ENCODE data around the gene CBX2.
A peak's percentile ranks its signal among the peaks of the same experiment; 100 is the strongest.

The CBX2 gene

DNA sequence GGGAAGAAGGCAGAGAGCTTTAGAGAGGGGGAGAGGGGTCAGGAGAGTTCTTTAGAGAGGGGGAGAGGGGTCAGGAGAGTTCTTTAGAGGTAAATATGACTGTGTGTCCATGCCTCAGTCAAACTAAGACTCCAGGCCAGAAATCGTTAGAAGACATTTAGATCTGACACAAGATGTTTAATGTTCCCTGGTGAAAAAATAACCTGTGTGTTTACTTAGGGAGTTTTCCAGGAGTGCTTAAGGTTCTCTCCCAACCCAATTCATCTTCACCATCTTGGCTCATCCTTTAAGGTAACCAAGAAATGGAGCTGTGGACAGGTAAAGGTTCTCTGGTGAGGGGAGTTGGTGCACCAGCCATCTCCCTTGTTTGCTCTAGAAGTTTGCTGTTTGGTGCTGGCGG is 51.5 kb downstream of the CBX2 start:
- no peak for DNase-seq (ENCODE audit: low read depth)

DNA sequence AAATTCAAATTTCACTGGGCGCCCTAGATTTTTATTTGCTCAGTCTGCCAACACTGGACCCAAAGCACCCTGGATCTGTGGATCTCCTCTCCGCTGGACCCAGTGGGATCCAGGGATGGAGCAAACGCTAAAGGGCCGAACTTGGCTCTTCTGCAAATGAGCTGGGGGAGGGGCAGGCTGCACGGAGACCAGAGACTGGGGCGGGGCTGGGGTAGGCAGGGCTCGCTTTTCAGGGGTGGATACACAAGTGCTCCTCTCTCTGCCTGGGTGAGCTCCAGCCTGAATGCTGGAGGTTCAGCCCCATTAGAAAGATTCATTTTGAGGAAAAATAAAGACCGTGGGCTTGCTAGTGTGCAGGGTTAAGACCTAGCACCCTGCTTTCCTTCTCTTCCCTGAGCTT is 52.4 kb downstream of the CBX2 start:
- DNase-seq (ENCODE audit: low read depth): no peak

DNA sequence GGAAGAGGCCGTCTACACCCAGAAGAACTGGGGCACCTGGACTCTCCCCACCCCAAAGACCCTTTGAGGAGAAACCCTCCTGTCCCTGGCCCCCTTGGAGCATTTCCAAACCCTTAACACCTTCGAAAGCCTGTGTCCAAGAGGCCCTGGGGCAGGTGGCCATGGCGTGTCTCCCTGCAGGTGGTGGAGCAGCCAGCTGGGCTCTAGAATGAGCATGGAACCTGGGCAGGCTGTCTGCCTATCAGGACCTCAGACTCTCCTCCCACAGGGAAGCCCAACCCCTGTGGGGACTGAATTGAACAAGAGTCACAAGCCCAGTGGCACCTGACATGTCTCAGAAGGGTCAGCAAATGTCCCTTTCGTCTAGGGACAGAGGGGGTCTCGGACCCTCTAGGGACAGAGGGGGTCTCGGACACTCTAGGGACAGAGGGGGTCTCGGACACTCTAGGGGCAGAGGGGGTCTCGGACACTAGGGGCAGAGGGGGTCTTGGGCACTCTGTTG is 52.9 kb downstream of the CBX2 start:
- no peak for DNase-seq (ENCODE audit: low read depth)

DNA sequence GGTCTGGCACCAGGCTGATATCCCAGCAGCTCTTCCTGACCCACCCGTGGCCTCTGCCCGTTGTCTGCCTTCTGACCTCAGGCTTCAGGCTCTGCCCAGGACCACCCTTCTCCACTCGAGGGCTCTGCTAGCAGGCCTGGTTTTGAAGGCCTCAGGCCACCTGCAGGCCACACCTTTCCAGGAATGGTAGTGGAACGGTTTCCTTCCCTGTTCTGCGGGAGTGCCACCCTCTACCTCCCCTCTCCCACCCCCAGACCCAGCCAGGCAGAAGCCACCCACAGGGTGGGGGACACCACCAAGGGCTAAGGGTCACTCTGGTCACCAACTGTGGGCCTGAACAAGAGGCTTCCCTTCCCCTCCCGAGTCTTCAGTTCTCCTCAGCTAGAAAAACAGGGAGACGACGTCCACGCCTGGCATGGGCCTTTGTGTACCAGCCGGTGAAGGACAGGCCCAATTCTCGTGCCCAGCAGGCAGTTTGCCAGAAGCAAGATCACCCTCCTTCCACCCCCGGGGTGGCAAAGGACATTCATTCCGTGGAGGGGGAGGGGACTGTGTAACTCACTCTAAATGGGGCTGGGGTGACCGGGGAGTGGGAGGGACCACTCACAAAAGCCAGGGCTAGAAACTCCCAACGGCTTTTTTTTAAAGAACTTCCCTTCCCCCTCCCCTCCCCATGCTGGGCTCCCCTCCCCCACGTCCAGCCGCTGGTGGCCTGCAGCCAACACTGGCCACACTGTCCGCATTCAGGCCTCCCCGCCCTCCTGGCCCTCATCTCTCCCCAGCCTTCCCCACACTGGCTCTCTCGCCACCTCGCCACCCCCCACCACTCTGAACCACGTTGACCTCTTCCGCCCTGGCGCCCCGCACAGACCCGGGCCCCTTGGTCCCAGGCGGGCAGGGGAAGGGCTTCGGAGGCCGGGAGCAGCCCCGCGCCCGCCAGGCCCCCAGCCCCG is 53.6 kb downstream of the CBX2 start:
- no peak for DNase-seq (ENCODE audit: low read depth)

DNA sequence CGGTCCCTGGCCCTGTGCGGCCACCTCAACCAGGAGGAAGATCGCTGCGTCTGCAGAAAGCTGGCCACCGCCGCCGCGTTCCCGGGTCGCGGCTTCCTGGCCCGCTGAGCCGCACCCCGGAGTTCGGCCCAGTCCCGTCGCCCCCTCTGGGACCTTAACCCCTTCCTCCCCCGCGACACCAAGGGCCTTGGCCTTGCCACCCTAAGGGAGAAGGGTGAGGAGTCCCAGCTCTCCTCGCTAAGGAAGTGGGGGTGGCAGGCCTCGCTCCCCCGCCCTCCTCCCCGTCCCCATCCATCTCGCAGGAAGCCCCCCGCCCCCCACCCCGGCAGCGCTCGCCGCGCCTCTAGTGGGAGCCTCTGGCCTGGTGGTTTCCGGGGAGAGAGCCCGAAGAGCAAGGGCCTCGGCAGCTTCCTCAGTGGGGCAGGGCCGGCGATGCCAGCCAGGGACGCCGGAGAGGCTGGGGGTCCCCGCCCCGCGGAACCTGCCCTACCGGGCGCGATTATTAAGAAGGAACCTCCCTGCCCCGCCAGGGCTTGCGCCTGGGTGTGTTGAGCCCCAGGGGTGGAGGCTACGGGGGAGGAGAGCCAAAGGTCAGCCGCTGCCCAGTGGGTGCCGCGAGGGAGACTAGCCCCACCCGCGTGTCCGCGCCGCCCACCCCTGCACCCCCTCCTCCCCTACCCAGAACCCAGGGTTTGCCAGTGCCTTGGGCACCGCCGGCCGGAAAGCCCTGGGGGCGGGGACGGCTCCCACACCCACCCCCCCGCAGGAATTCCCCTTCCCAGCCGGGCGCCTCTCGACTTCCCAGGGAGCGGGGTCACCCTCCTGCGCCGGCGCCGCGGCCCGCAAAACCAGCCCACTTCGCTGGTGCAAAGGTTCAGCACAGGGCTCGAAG is 54.5 kb downstream of the CBX2 start:
- no peak for DNase-seq (ENCODE audit: low read depth)

DNA sequence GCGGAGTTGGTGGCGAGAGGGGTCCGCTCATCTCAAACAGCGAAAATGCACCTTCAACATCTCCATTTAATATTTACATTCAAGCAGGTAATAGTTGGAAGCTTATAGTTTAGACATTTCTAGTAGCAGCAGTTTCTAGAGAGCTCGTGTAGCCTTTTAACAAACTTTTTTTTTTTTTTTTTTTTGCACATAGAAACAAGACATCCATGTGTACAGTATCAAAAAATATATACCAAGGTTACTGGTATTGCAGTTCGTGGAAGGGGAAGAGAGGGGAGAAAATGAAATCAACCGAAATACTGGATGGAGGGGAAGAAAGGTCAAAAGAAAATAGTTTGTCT is 55.1 kb downstream of the CBX2 start:
- no peak for DNase-seq (ENCODE audit: low read depth)

DNA sequence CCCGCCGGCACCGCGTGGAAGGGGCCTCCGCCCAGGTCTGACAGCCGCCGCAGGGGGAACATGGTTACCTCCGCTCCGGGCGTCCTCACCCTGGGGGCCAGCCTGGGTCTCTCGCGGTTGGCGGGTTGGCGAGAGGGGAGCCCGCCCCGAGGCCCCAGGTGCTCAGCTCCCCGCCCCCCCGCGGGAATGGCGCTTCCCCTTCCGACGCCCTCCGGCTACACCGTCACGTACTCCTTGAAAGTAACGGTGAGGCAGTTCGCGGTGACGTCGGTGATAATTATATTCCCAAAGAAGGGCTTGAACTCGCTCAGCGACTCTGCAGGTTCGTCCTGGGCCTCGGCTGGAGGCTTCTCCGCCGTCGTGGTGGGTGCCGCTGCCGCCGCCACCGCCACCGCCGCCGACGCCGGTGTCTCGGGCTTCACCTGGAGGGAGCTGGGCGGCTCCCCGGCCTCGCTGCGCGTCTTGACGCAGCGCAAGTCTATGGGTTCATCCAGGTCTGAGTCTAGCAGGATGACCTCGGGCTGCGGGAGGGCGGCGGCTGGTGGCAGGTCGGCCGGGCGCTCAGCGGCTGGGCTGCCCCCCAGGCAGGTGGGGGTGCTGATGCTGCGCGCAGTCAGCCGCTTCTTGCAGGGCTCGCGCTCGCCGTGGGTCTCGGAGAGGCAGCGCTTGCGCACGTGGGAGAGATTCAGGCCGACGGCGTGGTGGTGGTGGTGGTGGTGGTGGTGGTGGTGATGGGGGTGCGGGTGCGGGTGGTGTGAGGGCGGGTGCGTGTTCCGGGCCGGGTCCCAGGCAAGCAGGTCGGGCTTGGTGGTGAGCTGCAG is 56.0 kb downstream of the CBX2 start:
- DNase-seq (ENCODE audit: low read depth): no peak

DNA sequence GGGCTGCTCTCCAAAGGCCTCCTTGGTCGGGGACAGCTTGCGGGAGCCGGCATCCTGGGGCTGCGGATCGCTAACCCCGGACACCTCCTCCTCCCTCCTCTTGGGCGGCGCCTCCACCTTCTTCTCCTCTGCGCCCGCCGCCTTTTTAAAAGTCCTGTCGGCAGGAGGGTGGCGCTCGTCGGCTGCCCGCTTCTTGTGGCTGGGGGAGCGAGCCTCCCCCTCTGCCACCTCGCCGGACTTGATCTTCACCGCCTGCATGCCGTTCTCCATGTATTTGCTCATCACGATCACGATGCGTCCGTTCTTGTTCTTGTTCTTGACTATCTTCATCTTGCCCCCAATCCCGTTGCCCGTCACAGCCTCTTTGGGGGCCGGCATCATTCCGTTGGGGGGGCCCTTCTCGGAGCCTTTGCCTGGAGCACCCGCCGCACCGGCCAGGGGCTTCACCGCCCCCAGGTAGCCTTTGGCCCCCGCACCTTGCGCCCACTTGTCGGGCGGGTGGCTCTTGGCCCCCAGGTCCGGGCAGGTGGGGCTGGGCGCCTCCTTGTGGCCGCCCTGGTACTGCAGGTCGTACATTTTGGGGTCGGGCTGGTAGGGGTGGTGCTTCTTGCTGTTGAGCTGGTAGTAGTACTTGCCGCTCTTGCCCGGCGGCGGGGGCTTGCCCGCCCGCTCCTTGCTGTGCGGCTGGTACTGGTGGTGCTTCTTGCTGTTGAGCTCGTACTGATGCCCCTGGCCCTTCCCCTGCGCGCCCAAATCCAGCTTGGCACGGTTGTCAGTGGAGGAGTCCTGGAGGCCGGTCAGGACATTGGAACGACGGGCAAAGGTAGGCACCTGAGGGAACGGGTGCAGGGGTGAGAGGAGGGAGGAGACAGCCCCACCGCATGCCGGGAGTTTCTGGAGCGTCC is 56.9 kb downstream of the CBX2 start:
- DNase-seq (ENCODE audit: low read depth): no peak

DNA sequence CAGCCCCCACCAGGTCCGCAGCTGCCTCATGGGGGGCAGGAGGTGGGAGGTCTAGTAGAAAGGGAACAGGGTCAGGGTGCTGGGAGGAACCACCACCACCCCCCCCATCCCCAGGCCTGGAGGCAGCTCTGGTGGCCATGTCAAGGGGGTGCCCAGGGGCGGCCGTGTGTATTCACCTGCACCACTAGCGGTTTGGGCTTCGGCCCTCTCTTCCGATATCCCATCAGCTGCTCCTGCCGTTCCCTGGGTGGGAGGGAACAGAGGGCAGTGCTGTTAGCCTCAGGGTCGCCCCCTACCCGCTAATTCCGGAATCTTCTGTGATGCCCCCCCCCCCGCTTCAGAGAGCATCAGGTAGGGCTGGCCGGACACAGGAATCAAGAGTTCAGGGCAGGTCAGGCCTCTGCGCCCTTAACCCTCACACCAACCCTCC is 57.5 kb downstream of the CBX2 start:
- DNase-seq (ENCODE audit: low read depth): no peak

DNA sequence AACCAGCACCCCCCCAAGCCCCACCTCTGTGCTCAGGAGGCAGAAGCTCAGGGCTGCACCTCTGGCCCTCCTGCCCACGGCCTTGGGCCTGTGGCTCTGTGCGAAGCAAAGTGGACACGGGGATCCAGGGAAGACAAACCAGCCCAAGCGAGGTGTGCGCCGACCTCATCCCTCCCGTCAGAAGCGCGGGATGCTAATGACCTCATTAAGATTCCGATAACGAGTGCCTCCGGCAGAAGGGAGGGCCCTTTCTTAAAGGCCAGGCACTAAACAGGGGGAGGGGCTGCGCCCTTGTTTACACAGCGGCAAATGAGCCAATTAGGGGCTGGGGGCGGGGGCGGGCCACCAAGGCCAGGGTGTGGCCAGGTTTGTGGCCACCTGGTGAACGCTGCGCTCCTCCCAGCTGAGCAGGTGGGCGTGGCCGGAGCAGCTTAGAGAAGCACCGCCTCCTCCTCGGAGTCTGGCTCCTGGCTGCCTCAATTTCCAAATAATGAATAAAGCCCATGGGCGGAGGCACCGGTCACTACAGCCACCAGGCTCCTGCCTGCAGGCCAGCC is 58.1 kb downstream of the CBX2 start:
- no peak for DNase-seq (ENCODE audit: low read depth)

DNA sequence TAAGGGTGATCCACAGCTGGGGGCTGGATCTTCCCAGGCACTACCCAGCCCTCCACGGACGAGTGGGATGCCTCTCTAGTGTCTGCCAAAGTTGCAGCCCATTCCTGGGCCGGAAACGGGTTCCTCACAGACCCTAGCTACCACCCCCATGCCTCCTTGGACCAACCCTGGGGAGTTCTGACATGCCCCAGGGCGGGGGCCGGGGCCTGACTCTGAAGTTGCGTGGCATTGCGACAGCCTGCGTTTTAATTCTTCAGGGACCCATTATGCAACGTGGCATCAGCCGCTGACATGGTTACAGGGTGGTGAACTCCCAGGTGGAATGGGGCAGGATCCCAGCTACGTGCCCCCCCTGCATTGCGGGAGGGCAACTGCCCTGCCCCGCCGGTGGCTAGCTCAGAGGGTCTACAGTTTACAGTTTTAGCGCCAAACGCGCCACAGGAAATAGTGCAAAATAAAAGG is 58.6 kb downstream of the CBX2 start:
- DNase-seq (ENCODE audit: low read depth): peak; percentile 56

DNA sequence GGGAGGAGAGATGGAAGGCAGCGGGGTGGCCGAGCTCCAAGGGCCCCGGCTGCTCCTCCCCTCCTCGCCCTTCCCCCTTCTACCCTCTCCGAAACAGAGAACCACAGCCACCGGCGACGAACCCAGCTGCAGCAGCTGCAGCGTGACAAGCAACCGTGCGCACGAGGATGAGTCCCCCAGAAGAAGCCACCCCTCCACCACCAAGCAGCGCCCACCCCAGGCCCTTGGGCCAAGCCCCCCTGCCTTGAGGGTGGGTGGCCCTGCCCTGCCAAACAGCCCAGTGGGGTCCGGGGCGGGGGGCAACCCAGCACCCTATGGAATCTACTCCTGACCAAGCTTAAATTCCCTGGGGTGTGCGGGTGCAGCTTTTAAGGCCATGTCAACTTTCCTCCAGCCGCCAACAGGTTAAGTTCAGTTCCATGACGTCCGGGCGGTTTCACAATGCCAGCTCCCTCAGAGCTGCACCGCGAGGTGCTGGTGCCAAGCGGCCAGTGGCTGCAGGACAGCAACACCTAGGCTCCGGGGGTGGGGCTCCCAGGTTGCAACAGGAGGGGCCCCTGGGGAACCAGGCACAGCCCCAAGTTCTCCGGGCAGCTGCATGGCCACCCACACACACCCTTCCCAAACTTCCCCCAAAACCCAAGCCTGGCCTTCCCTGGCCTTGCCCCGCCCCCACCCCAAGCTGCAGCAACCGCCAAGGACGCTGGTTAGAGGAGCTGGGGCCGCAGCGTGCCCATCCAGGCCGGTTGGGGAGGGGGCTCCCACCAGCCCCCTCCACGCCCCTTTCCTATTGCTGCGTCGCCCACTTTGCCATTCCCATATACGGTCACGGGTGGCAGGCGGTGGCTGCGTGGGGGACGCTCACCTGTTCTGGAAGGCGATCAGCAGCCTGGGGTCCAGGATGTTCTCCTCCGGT is 59.3 kb downstream of the CBX2 start:
- DNase-seq (ENCODE audit: low read depth): peak; percentile 78

All from fibroblast of gingiva (primary cell).